Neural cell (in vitro differentiated cells): ENCODE data around the gene SLC38A7. TPM values are rescaled to one million over a fixed set of nuclear protein-coding genes. Genes with fewer than 3 reads are reported as not detected.

ENCODE experiments used
- H2AFZ ChIP-seq: fragments of 200-600, 300-800 bp; sonication (generic), shearing (Covaris generic); 2 replicates; pipeline ENCODE4 v1.6.0; 2014; ENCODE audit warnings: low read depth, mild to moderate bottlenecking, antibody characterized with exemption, low read length, moderate library complexity
- H3F3A ChIP-seq: fragments of 200-600 bp; shearing (Covaris generic); 2 replicates; pipeline ENCODE4 v1.6.1; 2016; ENCODE audit warnings: mild to moderate bottlenecking, moderate library complexity, mixed read lengths, antibody characterized with exemption, low read length; ENCODE audit not compliant: insufficient read depth, poor library complexity, severe bottlenecking
- H3K27ac ChIP-seq: fragments of 200-600, 300-800 bp; sonication (generic), shearing (Covaris generic); 2 replicates; pipeline ENCODE4 v1.5.1; 2014; ENCODE audit warnings: mild to moderate bottlenecking, low read length, moderate library complexity
- H3K27me3 ChIP-seq: fragments of 300-800, 200-600 bp; sonication (generic), shearing (Covaris generic); 2 replicates; pipeline ENCODE4 v1.6.0; 2014; ENCODE audit warnings: mild to moderate bottlenecking, low read depth, low read length, moderate library complexity; ENCODE audit not compliant: insufficient read depth
- H3K36me3 ChIP-seq: fragments of 300-800, 200-600 bp; sonication (generic), shearing (Covaris generic); 2 replicates; pipeline ENCODE4 v1.5.1; 2014; ENCODE audit warnings: mild to moderate bottlenecking, antibody characterized with exemption, low read length, moderate library complexity; ENCODE audit not compliant: insufficient read depth
- H3K4me2 ChIP-seq: fragments of 300-800, 200-600 bp; sonication (generic), shearing (Covaris generic); 2 replicates; pipeline ENCODE4 v1.6.0; 2014; ENCODE audit warnings: mild to moderate bottlenecking, low read length
- H3K4me3 ChIP-seq: fragments of 300-800, 200-600 bp; sonication (generic), shearing (Covaris generic); 2 replicates; pipeline ENCODE4 v1.5.1; 2014; ENCODE audit warnings: mild to moderate bottlenecking, low read length, moderate library complexity
- H3K79me2 ChIP-seq: fragments of 200-600 bp; shearing (Covaris generic); replicated peaks from 2 replicates; pipeline ENCODE4 v1.6.0; 2014; ENCODE audit warnings: mild to moderate bottlenecking, low read length, moderate library complexity; ENCODE audit not compliant: insufficient read depth
- H3K9ac ChIP-seq: fragments of 300-800, 200-600 bp; sonication (generic), shearing (Covaris generic); 2 replicates; pipeline ENCODE4 v1.6.1; 2016; ENCODE audit warnings: mild to moderate bottlenecking, low read length, mixed read lengths
- H3K9me2 ChIP-seq: fragments of 200-600 bp; shearing (Covaris generic); 2 replicates; pipeline ENCODE4 v1.6.1; 2016; ENCODE audit warnings: mild to moderate bottlenecking, low read length, mixed read lengths; ENCODE audit not compliant: insufficient read depth
- H3K9me3 ChIP-seq: fragments of 200-600, 300-800 bp; sonication (generic), shearing (Covaris generic); 2 replicates; pipeline ENCODE4 v1.6.1; 2016; ENCODE audit warnings: mild to moderate bottlenecking, mixed run types, low read length, moderate library complexity, mixed read lengths
- H4K20me1 ChIP-seq: fragments of 200-600 bp; shearing (Covaris generic); 2 replicates; pipeline ENCODE4 v1.6.1; 2016; ENCODE audit warnings: mild to moderate bottlenecking, mixed run types; ENCODE audit not compliant: insufficient read depth
- EP300 ChIP-seq: fragments of 450-650 bp; conservative IDR thresholded peaks from 2 replicates; pipeline ENCODE4 v1.6.1; 2014; ENCODE audit warnings: antibody characterized with exemption, mild to moderate bottlenecking, moderate library complexity; ENCODE audit not compliant: poor library complexity, severe bottlenecking
- EZH2 ChIP-seq: fragments of 200-600, 300-800 bp; shearing (Covaris generic), sonication (generic); IDR thresholded peaks from 2 replicates; pipeline ENCODE4 v1.6.1; 2014; ENCODE audit warnings: antibody characterized with exemption, low read length, borderline replicate concordance, mild to moderate bottlenecking; ENCODE audit not compliant: insufficient read depth, poor library complexity, severe bottlenecking
- MXI1 ChIP-seq: fragments of 450-650 bp; conservative IDR thresholded peaks from 2 replicates; pipeline ENCODE4 v1.6.1; 2014; ENCODE audit warnings: antibody characterized with exemption, mild to moderate bottlenecking; ENCODE audit not compliant: poor library complexity, severe bottlenecking
- POLR2AphosphoS5 ChIP-seq: IDR thresholded peaks from 2 replicates; pipeline ENCODE4 v1.6.1; 2012
- RAD21 ChIP-seq: fragments of 450-650 bp; conservative IDR thresholded peaks from 2 replicates; pipeline ENCODE4 v1.6.1; 2014; ENCODE audit warnings: antibody characterized with exemption, mild to moderate bottlenecking, moderate library complexity
- REST ChIP-seq: IDR thresholded peaks from 2 replicates; pipeline ENCODE4 v1.6.1; 2012; ENCODE audit warnings: borderline replicate concordance
- SMC3 ChIP-seq: fragments of 450-650 bp; conservative IDR thresholded peaks from 2 replicates; pipeline ENCODE4 v1.6.1; 2014; ENCODE audit warnings: antibody characterized with exemption, mild to moderate bottlenecking, moderate library complexity; ENCODE audit not compliant: poor library complexity
- TAF1 ChIP-seq: IDR thresholded peaks from 2 replicates; pipeline ENCODE4 v1.6.1; 2012; ENCODE audit warnings: low read depth
- polyA plus RNA-seq: library from polyadenylated mRNA; depleted of rRNA; stranded (reverse); fragments of >200 nt; gene quantifications from 2 replicates; pipeline ENCODE4 v1.2.3, GENCODE V29; 2014
- TF ChIP-seq, protein P1 (sequence below): fragments of 450-650 bp; IDR thresholded peaks from 2 replicates; pipeline ENCODE4 v1.5.1; 2014; ENCODE audit warnings: antibody characterized with exemption, mild to moderate bottlenecking, moderate library complexity; ENCODE audit not compliant: poor library complexity, severe bottlenecking

The SLC38A7 gene
- polyA plus RNA-seq, 1 donor from 2014 or later: 10.2 TPM

DNA sequence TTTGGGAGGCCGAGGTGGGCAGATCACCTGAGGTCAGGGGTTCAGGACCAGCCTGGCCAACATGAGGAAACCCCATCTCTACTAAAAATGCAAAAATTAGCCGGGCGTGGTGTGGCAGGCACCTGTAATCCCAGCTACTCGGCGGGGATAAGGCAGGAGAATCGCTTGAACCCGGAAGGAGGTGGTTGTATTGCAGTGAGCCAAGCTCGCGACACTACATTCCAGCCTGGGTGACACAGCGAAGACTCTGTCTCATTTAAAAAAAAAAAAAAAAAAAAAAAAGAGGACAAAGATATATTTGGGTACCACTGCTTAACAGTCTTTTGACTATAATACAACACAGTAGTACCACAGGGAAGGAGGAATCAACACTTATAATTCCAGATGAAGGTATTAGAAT lies 64.2 kb downstream of the SLC38A7 start:
- no peaks in the 10 kb centered on the region for H4K20me1 ChIP-seq
- H3K9me2 ChIP-seq: no peaks in the 10 kb centered on the region

DNA sequence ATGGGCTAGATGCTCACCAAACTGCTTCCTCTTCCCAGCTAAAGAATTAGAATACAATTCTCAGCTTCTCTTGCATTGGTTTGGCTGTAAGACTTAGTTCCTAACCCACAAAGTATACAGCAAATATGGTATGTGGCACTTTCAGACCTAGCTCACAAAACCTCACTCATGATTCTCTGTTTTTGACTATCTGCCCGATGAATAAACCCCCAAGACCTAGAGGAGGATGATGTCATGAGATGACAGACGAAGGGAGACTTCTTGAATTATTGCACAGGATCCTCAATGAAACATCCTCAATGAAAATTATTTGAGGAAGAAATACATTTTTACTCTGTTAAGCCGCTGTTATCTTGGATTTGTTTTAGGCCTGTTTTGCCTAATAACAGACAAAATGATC lies 69.3 kb downstream of the SLC38A7 start:
- H2AFZ ChIP-seq: no peak overlapping the region
- no peak overlapping the region for H3K9ac ChIP-seq
- H3K4me3 ChIP-seq: no peak overlapping the region
- peaks cover 46% of the 10 kb centered on the region for H3K79me2 ChIP-seq
- no peak overlapping the region for H3K27ac ChIP-seq
- TF ChIP-seq POLR2AphosphoS5: no peak
- no peak for TF ChIP-seq MXI1
- TF ChIP-seq, protein P1, sequence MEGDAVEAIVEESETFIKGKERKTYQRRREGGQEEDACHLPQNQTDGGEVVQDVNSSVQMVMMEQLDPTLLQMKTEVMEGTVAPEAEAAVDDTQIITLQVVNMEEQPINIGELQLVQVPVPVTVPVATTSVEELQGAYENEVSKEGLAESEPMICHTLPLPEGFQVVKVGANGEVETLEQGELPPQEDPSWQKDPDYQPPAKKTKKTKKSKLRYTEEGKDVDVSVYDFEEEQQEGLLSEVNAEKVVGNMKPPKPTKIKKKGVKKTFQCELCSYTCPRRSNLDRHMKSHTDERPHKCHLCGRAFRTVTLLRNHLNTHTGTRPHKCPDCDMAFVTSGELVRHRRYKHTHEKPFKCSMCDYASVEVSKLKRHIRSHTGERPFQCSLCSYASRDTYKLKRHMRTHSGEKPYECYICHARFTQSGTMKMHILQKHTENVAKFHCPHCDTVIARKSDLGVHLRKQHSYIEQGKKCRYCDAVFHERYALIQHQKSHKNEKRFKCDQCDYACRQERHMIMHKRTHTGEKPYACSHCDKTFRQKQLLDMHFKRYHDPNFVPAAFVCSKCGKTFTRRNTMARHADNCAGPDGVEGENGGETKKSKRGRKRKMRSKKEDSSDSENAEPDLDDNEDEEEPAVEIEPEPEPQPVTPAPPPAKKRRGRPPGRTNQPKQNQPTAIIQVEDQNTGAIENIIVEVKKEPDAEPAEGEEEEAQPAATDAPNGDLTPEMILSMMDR: no peak
- no peaks in the 10 kb centered on the region for H3K9me3 ChIP-seq
- no peaks in the 10 kb centered on the region for H3K27me3 ChIP-seq
- no peak overlapping the region for H3K4me2 ChIP-seq
- H4K20me1 ChIP-seq: no peaks in the 10 kb centered on the region
- no peaks in the 10 kb centered on the region for H3K36me3 ChIP-seq
- H3K9me2 ChIP-seq: no peaks in the 10 kb centered on the region
- no peaks in the 10 kb centered on the region for H3F3A ChIP-seq

More for the DNA sequence above, 64.2 kb downstream of the SLC38A7 start:
- Histone ChIP-seq H3K36me3 (no peaks in the 10 kb centered on the region), H3K79me2 (peaks cover 66% of the 10 kb centered on the region), H3K9ac (no peak overlapping the region), H3F3A (no peaks in the 10 kb centered on the region), H3K27ac (no peak overlapping the region), H3K4me3 (no peak overlapping the region), H3K27me3 (no peaks in the 10 kb centered on the region), H3K4me2 (no peak overlapping the region), H3K9me3 (no peaks in the 10 kb centered on the region), H2AFZ (no peak overlapping the region)
- TF ChIP-seq EP300 (no peak), MXI1 (no peak), RAD21 (no peak), EZH2 (no peak), SMC3 (no peak), TAF1 (no peak), REST (no peak), POLR2AphosphoS5 (no peak)
- TF ChIP-seq, protein P1: no peak

Other genes with a start within 250 kb of the SLC38A7 start
- gene NDRG4, start 184.6 kb downstream of the SLC38A7 start, polyA plus RNA-seq: 507 and 592 TPM in 2 replicates
- 59.4 and 61.2 TPM in 2 replicates for gene SETD6, start 169.3 kb downstream of the SLC38A7 start, polyA plus RNA-seq
- 52.9 and 66.2 TPM in 2 replicates for gene CNOT1, start 54.9 kb downstream of the SLC38A7 start, polyA plus RNA-seq
- 44.7 and 55.6 TPM in 2 replicates for gene GOT2, start 49.5 kb upstream of the SLC38A7 start, polyA plus RNA-seq